GM06990 (cell line): ENCODE measurements around the gene BRF1.

Source experiments
- DNase-seq: peaks from one replicate; pipeline ENCODE4 v3.0.0-alpha.2; 2011; ENCODE audit not compliant: insufficient read length; ENCODE audit errors: extremely low read depth
- H3K27me3 ChIP-seq: replicated peaks from 2 replicates; pipeline ENCODE4 v1.6.0; 2011; ENCODE audit warnings: low read length; ENCODE audit not compliant: control insufficient read depth, insufficient read depth
- H3K36me3 ChIP-seq: 2 replicates; pipeline ENCODE4 v1.5.1; 2011; ENCODE audit warnings: low read length; ENCODE audit not compliant: control insufficient read depth, insufficient read depth
- H3K4me3 ChIP-seq: replicated peaks from 2 replicates; pipeline ENCODE4 v1.5.1; 2011; ENCODE audit warnings: low read depth, mild to moderate bottlenecking, control low read depth, low read length
- TF ChIP-seq, protein P1 (sequence below): IDR thresholded peaks from 2 replicates; pipeline ENCODE4 v1.5.1; 2011; ENCODE audit warnings: low read length, control low read depth, mild to moderate bottlenecking, inconsistent platforms; ENCODE audit not compliant: insufficient read depth, poor library complexity, severe bottlenecking

BRF1 gene

DNA sequence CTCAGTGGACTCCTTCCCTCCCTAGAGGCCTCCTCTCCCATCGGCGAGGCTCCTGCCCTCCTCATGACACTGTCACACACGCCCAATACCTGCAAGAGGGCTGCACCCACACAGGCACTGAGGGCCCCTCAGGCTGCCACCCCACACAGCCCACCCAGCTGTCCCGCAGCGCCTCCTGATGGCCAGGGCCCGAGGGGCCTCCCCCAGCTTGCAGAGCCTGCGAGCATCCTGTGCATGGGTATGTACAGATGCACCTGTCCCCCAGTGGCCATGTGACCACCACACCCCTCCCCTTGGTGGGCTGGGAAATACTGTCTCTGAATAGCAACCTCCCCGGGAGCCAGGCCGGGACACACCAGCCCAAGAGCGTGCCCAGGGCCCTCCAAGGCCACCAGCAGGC, 100.7 kb downstream of the BRF1 start:
- TF ChIP-seq, protein P1, sequence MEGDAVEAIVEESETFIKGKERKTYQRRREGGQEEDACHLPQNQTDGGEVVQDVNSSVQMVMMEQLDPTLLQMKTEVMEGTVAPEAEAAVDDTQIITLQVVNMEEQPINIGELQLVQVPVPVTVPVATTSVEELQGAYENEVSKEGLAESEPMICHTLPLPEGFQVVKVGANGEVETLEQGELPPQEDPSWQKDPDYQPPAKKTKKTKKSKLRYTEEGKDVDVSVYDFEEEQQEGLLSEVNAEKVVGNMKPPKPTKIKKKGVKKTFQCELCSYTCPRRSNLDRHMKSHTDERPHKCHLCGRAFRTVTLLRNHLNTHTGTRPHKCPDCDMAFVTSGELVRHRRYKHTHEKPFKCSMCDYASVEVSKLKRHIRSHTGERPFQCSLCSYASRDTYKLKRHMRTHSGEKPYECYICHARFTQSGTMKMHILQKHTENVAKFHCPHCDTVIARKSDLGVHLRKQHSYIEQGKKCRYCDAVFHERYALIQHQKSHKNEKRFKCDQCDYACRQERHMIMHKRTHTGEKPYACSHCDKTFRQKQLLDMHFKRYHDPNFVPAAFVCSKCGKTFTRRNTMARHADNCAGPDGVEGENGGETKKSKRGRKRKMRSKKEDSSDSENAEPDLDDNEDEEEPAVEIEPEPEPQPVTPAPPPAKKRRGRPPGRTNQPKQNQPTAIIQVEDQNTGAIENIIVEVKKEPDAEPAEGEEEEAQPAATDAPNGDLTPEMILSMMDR, result peak; percentile 44
- Histone ChIP-seq H3K36me3 (no peaks in the 10 kb centered on the region), H3K27me3 (no peaks in the 10 kb centered on the region; the same call in 1 of the 2 replicates), H3K4me3 (no peak overlapping the region)
- DNase-seq, result no peak

DNA sequence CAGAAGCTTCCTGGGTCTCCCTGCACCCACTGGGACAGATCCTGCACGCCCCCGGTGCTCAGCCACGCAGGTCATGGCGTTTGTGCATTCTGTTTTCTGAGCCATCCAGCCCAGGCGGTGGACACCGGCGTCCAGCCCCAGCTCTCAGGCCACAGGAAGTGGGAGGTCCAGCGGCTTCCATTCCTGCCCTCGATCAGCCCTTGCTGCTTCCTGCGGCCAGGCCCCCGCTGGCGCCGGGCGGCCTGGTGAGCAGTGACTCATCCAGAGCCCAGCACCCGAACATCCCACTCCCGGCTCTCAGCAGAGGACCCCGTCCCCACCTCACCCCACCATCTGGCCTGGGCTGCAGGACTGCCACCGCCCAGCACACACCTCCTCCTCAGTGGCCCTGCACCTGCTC, 101.7 kb downstream of the BRF1 start:
- H3K4me3 ChIP-seq, result no peak overlapping the region
- TF ChIP-seq, protein P1, result no peak
- H3K27me3 ChIP-seq, result no peaks in the 10 kb centered on the region; the same call in 1 of the 2 replicates
- H3K36me3 ChIP-seq, result no peaks in the 10 kb centered on the region
- no peak for DNase-seq

DNA sequence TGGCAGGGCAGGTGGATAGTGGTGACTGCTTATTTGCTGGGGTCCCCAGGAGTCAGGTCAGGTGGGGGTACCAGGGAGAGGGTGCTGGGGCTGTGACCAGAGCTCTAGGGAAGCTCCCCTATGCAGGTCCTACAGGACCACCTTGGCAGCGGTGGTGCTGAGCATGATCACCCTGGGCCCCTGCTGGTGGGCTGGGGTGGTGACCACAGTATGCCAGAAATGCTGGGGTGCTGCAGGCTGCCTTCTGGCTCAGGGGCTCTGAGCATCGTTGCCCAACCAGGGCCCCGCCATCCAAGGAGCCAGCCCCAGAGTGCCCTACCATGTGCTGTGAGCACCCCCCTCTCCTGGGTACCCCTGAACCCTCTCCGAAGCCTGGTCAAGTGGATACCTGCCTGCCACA, 102.2 kb downstream of the BRF1 start:
- no peaks in the 10 kb centered on the region for H3K36me3 ChIP-seq
- H3K4me3 ChIP-seq, result no peak overlapping the region
- no peaks in the 10 kb centered on the region; the same call in 1 of the 2 replicates for H3K27me3 ChIP-seq
- no peak for DNase-seq
- TF ChIP-seq, protein P1, result no peak

DNA sequence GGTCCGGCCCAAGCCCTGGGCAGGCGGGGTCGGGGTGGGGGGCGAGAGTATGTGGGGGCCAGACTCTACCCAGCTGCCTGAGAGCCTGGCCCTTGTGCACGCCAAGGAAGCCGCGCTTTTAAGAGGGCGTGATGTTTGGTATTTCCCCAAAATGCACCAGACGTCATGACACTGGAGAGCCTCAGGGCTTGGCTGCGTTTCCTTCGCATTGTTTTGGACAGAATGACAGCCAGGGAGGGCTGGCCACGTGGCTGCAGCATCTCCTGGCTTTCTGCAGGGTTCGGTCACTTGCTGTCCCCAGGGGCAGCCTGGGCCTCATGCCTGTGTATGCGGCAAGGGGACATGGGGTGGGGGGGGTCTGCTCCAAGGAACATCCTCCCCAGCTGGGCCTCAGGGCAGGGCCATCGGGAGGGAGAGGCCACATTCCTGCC, 103.6 kb downstream of the BRF1 start:
- Histone ChIP-seq H3K27me3 (no peaks in the 10 kb centered on the region; the same call in 1 of the 2 replicates), H3K36me3 (no peaks in the 10 kb centered on the region), H3K4me3 (no peak overlapping the region)
- TF ChIP-seq, protein P1, result no peak
- no peak for DNase-seq

DNA sequence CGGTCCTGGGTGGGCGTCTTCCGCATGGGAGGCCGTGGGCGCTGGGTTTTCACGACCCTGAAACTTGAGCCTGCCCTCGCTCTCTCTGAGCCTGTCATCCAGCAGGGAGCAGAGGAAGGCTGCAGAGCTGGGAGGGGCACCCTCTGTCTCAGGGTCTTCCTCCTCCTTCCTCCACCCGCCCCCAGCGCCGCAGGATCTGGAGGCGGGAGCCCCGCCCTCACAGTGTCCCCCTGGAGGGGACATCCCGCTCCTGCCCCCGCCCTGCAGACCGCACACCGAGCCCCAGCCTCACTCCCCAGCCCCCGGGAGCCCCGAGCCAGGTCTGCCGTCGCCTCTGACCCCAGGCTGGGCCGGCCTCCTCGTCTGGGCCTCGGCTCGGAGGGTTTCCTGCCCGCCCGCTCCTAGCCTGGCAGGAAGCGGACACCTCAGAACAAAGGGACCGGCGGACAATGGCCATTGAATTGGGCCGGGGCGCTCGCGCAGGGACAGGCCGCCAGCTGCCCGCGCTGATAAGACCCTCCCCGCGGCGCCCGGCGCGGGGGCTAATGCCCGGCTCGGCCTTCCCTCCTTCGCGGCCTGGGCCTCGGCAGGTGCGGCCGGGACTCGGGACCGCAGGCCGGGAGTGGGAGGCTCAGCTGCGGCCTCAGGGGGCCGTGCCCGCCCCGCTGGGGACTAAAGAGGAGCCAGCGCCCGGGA, 104.4 kb downstream of the BRF1 start:
- Histone ChIP-seq H3K36me3 (no peaks in the 10 kb centered on the region), H3K4me3 (no peak overlapping the region), H3K27me3 (no peaks in the 10 kb centered on the region; the same call in 1 of the 2 replicates)
- TF ChIP-seq, protein P1, result no peak
- DNase-seq, result no peak
